HepG2 (cell line): ENCODE measurements around the gene MXRA8. TPM values are rescaled to one million over a fixed set of nuclear protein-coding genes. Genes with fewer than 3 reads are reported as not detected.
A peak's percentile ranks its signal among the peaks of the same experiment; 100 is the strongest.

ENCODE experiments used
- ASH2L ChIP-seq: fragments of 300-600, 200-600 bp; sonication (generic); IDR thresholded peaks from 2 replicates; pipeline ENCODE4 v1.7.0; 2017; ENCODE audit warnings: low read depth, mild to moderate bottlenecking, moderate library complexity, mixed read lengths, low read length; ENCODE audit not compliant: insufficient read length
- CBX5 ChIP-seq: sonication (generic); formaldehyde crosslinking; IDR thresholded peaks from 2 replicates; pipeline ENCODE4 v1.4.0; 2020; ENCODE audit warnings: missing genetic modification reagents, borderline replicate concordance
- FOXP4 ChIP-seq: sonication (generic); formaldehyde crosslinking; IDR thresholded peaks from 2 replicates; pipeline ENCODE4 v1.4.0; 2020; ENCODE audit warnings: missing genetic modification reagents
- HNF1A ChIP-seq, 2 experiments: sonication (generic) in 1 of 2; formaldehyde crosslinking in 1 of 2; IDR thresholded peaks; 2 replicates each; pipeline versions ENCODE4 v1.4.0 to v1.6.1; 2016 to 2020; ENCODE audit warnings: borderline replicate concordance in 1 of 2, low read depth in 1 of 2, mild to moderate bottlenecking in 1 of 2, missing genetic modification reagents in 1 of 2
- HOXA3 ChIP-seq: sonication (generic); formaldehyde crosslinking; IDR thresholded peaks from 2 replicates; pipeline ENCODE4 v1.5.0; 2020; ENCODE audit warnings: missing genetic modification reagents
- MYC ChIP-seq: sonication (generic); formaldehyde crosslinking; IDR thresholded peaks from 2 replicates; pipeline ENCODE4 v1.9.0; 2021; ENCODE audit warnings: missing genetic modification reagents, borderline replicate concordance
- PAX8 ChIP-seq: sonication (generic); formaldehyde crosslinking; IDR thresholded peaks from 2 replicates; pipeline ENCODE4 v1.8.0; 2022; ENCODE audit warnings: mild to moderate bottlenecking, missing genetic modification reagents, borderline replicate concordance
- POLR2AphosphoS2 ChIP-seq: IDR thresholded peaks from 2 replicates; pipeline ENCODE4 v1.6.1; 2011; ENCODE audit warnings: low read depth, low read length, improper control_type of control experiment
- SRSF1 ChIP-seq: fragments of 200-400 bp; formaldehyde crosslinking; optimal IDR thresholded peaks from 2 replicates; pipeline ENCODE3; 2017; ENCODE audit warnings: mild to moderate bottlenecking, low read depth, low read length, moderate library complexity
- TRAFD1 ChIP-seq: sonication (generic); formaldehyde crosslinking; IDR thresholded peaks from 2 replicates; pipeline ENCODE4 v1.5.1; 2020; ENCODE audit warnings: missing genetic modification reagents, mild to moderate bottlenecking, borderline replicate concordance
- ZBTB26 ChIP-seq: IDR thresholded peaks from 2 replicates; pipeline ENCODE4 v1.6.1; 2016; ENCODE audit warnings: missing compliant biosample characterization, missing genetic modification reagents, borderline replicate concordance
- ZEB1 ChIP-seq: IDR thresholded peaks from 2 replicates; pipeline ENCODE4 v1.6.1; 2012; ENCODE audit warnings: mild to moderate bottlenecking, low read depth, inconsistent platforms; ENCODE audit not compliant: insufficient replicate concordance
- ZGPAT ChIP-seq: IDR thresholded peaks from 2 replicates; pipeline ENCODE4 v1.6.1; 2016; ENCODE audit warnings: mild to moderate bottlenecking
- ZNF530 ChIP-seq: sonication (generic); formaldehyde crosslinking; IDR thresholded peaks from 2 replicates; pipeline ENCODE4 v1.5.0; 2020; ENCODE audit warnings: low read depth, mild to moderate bottlenecking, missing genetic modification reagents
- ZNF839 ChIP-seq: sonication (generic); formaldehyde crosslinking; IDR thresholded peaks from 2 replicates; pipeline ENCODE4 v1.4.0; 2020; ENCODE audit warnings: missing genetic modification reagents, mild to moderate bottlenecking, borderline replicate concordance
- ZSCAN9 ChIP-seq: IDR thresholded peaks from 2 replicates; pipeline ENCODE4 v1.6.1; 2016; ENCODE audit warnings: borderline replicate concordance
- polyA plus RNA-seq, 8 experiments: library from polyadenylated mRNA; depleted of rRNA in 3 of 8; stranded (reverse) in 7 of 8; unstranded in 1 of 8; fragments of >200 nt; fragmentation: Illumina TruSeq in 4 of 8; extraction: Trizol in 4 of 8; gene quantifications; 2 replicates each; pipeline versions ENCODE4 v1.2.1 to v1.2.3, GENCODE V29; 2011 to 2016; ENCODE audit warnings: low read depth in 4 of 8, missing spikeins in 1 of 8, mixed read lengths in 1 of 8; ENCODE audit not compliant: insufficient read depth in 1 of 8
- total RNA-seq, 5 experiments: library from RNA; depleted of rRNA; stranded (reverse); fragments of >200 nt; fragmentation: Illumina TruSeq; extraction: Trizol; gene quantifications; 2 replicates each; pipeline ENCODE4 v1.2.3, GENCODE V29; 2016; ENCODE audit warnings: low read depth in 1 of 5

Gene MXRA8
- total and polyA plus RNA-seq, 2 of the 13 experiments (the other 11 are each of a cell fraction or from before 2014, with no cell fraction given): 19.8 to 44.8 TPM

GRCh38 chr1:1406821-1407635 lies 48.7 kb upstream of the MXRA8 start, which contains the start of gene MRPL20 (continued):
- TF ChIP-seq FOXP4 (CRISPR knock-in tag): peak; percentile 39; the same call in 1 of the 2 replicates
- TF ChIP-seq ASH2L: peak; percentile 92
- TF ChIP-seq ZGPAT: peak; percentile 92
- TF ChIP-seq HOXA3 (CRISPR knock-in tag): peak; percentile 98
- no peak for TF ChIP-seq ZEB1
- TF ChIP-seq ZSCAN9 (CRISPR knock-in tag): peak; percentile 43; the same call in 1 of the 2 replicates
- peak; percentile 97 for TF ChIP-seq MYC (CRISPR knock-in tag)
- 0 out of 2 replicates have a peak, but pooled peaks have one; percentile 40 for TF ChIP-seq ZBTB26
- TF ChIP-seq ZNF839 (CRISPR knock-in tag): peak; percentile 82; the same call in 1 of the 2 replicates
- no peak; the same call in 1 of the 2 replicates for TF ChIP-seq ZNF530
- TF ChIP-seq TRAFD1 (CRISPR knock-in tag): no peak
- no peak for TF ChIP-seq HNF1A (IDR thresholded peaks at IDR 0.05; ENCODE audit: low read depth)
- peak; percentile 71 for TF ChIP-seq HNF1A (CRISPR knock-in tag; IDR thresholded peaks at IDR 0.05; ENCODE audit: borderline replicate concordance)
- TF ChIP-seq SRSF1: no peak
- 0 out of 2 replicates have a peak, but pooled peaks have one; percentile 25 for TF ChIP-seq PAX8 (CRISPR knock-in tag)
- no peak for TF ChIP-seq POLR2AphosphoS2
- peak; percentile 94; the same call in 1 of the 2 replicates for TF ChIP-seq CBX5 (CRISPR knock-in tag)
